ENCODE data around the gene ALCAM.

ALCAM gene

DNA sequence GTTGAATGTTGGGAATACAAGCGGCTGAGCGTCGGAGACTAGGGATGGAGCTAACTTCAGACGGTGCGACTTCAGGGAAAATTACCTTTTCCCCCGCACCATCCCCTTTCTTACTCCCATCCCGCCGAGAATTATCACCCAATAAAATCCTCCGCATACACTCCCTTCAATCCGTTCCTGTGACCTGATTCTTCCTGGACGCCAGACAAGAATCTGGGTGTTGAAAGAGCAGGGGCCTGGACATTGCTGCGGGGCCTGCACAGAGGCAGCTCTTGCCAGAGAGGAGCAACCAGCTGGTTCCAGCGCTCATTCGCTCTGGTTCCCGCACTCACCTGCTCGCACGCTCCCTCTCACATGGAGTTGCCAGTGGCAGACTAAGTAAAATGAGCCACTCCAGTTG lies 241.9 kb downstream of the ALCAM start:
- no peaks in the 10 kb centered on the region for H3K4me1 ChIP-seq (ENCODE audit: control insufficient read depth, insufficient read depth, low read length)
- H3K27me3 ChIP-seq (ENCODE audit: control insufficient read depth, insufficient read depth, low read length), result no peaks in the 10 kb centered on the region
- no peaks in the 10 kb centered on the region for H3K36me3 ChIP-seq (ENCODE audit: control insufficient read depth, insufficient read depth, low read length)
- no peak overlapping the region for H3K9ac ChIP-seq (ENCODE audit: low read length)
- H3K4me3 ChIP-seq (ENCODE audit: low read length), result no peak overlapping the region
- no peak overlapping the region for H3K27ac ChIP-seq (ENCODE audit: low read depth, low read length)

DNA sequence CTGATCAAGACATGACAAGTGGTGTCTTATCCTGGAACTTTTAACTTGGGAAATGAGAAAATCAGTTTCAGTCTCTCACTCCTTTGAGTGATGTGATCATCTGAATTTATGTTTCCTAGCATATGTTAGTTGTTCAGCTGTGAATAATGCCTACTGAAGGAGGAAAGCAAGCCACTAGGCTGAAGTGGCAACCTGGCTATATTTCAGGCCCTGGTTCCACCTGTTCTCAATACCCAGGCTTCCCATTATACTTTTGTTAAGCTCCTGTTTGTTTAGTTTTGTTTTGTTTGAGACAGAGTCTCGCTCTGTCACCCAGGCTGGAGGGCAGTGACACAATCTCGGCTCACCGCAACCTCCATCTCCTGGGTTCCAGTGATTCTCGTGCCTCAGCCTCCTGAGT lies 243.8 kb downstream of the ALCAM start:
- H3K27me3 ChIP-seq (ENCODE audit: control insufficient read depth, insufficient read depth, low read length), result no peaks in the 10 kb centered on the region
- H3K27ac ChIP-seq (ENCODE audit: low read depth, low read length), result no peak overlapping the region
- H3K4me1 ChIP-seq (ENCODE audit: control insufficient read depth, insufficient read depth, low read length), result no peaks in the 10 kb centered on the region
- H3K36me3 ChIP-seq (ENCODE audit: control insufficient read depth, insufficient read depth, low read length), result no peaks in the 10 kb centered on the region
- H3K4me3 ChIP-seq (ENCODE audit: low read length), result no peak overlapping the region
- H3K9ac ChIP-seq (ENCODE audit: low read length), result no peak overlapping the region

DNA sequence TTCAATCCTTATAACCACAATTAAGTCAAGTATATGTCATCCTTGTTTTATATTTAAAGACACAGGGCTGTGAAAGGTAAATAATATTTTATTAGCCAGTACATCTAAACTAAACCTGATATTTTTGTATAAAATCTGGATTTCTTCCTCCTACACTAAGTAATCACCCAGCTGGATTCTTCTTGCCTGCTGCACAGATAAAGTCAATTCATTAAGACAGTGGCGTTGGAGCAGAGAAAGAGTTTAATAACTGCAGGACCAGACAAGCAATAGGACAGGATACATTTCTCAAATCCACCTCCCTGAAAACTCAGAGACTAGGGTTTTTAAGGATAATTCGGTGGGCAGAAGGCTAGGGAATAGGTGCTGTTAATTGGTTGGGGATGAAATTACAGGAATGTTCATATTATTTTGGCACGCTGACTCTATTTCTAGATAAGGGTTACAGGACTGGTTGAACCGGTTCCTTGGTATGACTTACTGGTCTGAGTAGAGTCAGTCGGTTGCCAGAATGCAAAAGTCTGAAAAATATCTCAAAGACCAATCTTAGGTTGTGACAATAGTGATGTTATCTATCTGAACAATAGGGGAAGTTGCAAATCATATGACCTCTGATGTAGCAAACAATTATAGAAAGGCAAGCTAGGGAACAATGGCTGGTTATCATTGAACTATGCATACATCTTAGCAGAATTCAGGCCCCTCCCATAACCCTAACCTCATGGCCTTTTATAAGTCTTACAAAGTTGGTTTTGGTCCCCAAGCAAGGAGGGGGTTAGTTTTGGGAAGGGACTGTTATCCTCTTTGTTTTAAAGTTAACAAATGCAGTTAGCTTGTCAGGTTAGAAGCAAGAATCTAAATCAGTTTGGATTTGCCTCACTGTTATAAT lies 244.8 kb downstream of the ALCAM start:
- H3K4me1 ChIP-seq (ENCODE audit: control insufficient read depth, insufficient read depth, low read length), result no peaks in the 10 kb centered on the region
- no peak overlapping the region for H3K9ac ChIP-seq (ENCODE audit: low read length)
- no peak overlapping the region for H3K4me3 ChIP-seq (ENCODE audit: low read length)
- no peak overlapping the region for H3K27ac ChIP-seq (ENCODE audit: low read depth, low read length)
- H3K36me3 ChIP-seq (ENCODE audit: control insufficient read depth, insufficient read depth, low read length), result no peaks in the 10 kb centered on the region
- no peaks in the 10 kb centered on the region for H3K27me3 ChIP-seq (ENCODE audit: control insufficient read depth, insufficient read depth, low read length)

DNA sequence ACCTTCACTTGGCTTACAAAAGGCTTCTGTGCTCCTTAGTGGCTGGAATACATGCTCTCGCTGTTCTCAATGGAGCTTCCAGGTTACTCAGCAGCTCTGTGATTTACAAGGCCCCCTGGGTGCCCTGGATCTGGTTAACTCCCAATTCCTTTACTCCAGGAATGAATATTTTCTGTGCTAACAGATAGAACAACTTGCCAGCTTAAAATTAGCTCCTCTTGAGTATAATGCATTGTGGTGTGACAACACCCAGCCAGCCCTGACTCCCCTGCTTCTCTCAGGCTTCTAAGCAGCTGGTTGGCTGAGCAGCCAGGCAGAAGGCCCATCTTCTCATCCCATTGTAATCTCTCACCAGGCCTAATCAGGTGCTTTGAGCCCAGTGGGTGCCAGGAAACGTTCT lies 246.4 kb downstream of the ALCAM start:
- no peak overlapping the region for H3K27ac ChIP-seq (ENCODE audit: low read depth, low read length)
- H3K36me3 ChIP-seq (ENCODE audit: control insufficient read depth, insufficient read depth, low read length), result no peaks in the 10 kb centered on the region
- no peaks in the 10 kb centered on the region for H3K27me3 ChIP-seq (ENCODE audit: control insufficient read depth, insufficient read depth, low read length)
- H3K4me3 ChIP-seq (ENCODE audit: low read length), result no peak overlapping the region
- no peak overlapping the region for H3K9ac ChIP-seq (ENCODE audit: low read length)
- H3K4me1 ChIP-seq (ENCODE audit: control insufficient read depth, insufficient read depth, low read length), result no peaks in the 10 kb centered on the region

DNA sequence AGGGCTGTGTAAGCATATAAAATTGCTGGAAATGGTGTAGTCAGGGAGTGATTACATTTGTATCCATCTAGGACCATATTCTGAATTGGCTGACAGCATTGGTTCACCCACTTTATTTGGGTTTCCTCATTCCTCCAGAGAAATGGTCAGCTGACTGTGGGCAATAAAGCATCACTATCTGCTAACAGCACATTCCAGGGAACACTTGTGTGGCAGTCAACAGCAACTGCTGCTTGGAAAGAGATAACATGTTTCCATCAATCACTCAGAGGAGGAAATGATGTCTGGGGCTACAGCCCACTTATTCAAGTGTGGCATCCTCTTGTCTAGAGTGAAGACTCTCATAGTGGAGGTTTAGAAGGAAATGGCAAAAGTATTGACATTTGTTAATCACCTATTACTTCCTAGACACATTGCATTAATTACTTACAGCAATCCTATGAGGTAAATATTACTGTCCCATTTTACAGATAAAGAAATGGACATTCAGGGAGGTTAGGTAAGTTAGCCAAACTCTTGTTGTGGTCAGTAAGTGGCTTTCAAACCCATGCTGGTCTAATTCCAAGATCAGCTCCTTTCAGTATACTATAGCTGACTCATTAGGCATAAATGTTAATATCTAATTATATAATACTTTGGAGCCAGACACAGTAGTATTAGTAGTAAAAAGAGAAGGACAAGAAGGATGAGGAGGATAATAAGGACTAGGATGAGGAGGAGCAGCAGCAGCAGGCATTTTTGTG lies 247.8 kb downstream of the ALCAM start:
- H3K36me3 ChIP-seq (ENCODE audit: control insufficient read depth, insufficient read depth, low read length), result no peaks in the 10 kb centered on the region
- H3K4me1 ChIP-seq (ENCODE audit: control insufficient read depth, insufficient read depth, low read length), result no peaks in the 10 kb centered on the region
- no peak overlapping the region for H3K4me3 ChIP-seq (ENCODE audit: low read length)
- H3K9ac ChIP-seq (ENCODE audit: low read length), result no peak overlapping the region
- no peaks in the 10 kb centered on the region for H3K27me3 ChIP-seq (ENCODE audit: control insufficient read depth, insufficient read depth, low read length)
- no peak overlapping the region for H3K27ac ChIP-seq (ENCODE audit: low read depth, low read length)

DNA sequence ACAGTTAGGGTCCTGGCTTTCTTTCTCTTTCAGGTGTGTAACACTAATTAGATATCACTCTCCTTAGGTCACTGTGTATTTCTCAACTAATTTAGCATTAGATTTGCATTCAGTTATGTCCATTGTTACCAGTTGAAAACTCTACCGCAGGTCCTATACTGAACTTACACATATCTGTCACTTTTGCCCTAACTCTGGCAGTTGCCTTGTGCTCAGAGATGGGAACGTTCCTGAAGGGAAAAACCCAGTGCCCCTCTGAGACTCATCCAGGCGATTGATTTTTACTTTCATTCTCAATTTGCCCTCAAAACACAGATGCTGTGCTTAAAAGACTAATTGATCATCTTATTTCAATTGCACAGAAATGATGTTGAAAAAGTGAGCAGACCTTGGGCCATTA lies 249.1 kb downstream of the ALCAM start:
- no peaks in the 10 kb centered on the region for H3K4me1 ChIP-seq (ENCODE audit: control insufficient read depth, insufficient read depth, low read length)

DNA sequence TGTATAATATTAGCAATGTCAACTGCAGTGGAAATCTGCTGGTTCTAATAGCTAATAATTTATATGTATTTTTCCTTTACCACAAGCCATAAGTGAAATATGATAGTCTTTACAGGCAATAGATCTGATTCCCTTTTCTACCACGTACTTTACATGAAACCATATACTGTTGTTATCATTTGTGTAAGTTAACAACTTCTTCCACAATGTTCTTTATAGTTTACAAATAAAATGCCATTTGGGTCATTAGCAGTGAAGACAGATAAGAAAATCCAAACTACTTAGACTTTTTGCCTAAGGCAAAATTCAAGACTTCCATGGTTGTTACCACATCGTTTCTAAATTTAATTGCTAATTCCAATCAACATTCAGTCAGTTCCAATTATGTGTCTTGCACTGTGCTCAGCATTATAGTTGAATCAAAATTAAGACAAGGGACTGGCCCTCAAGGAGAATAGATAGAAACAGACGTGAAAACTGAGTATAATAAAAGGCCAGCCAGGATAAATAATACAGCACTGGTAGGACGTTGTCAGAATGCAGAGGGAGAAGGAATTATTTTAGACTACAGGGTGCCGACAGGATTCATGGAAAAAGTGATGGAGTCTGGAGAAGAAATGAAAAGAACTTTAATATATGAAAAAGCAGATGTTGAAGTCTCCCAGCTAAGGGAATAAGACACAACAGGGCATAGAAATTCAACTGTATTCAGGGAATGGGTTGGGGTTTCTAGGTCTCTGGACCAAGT lies 249.8 kb downstream of the ALCAM start:
- no peak overlapping the region for H3K4me3 ChIP-seq (ENCODE audit: low read length)
- H3K27ac ChIP-seq (ENCODE audit: low read depth, low read length), result no peak overlapping the region
- H3K9ac ChIP-seq (ENCODE audit: low read length), result no peak overlapping the region
- H3K4me1 ChIP-seq (ENCODE audit: control insufficient read depth, insufficient read depth, low read length), result no peaks in the 10 kb centered on the region
- no peaks in the 10 kb centered on the region for H3K27me3 ChIP-seq (ENCODE audit: control insufficient read depth, insufficient read depth, low read length)
- H3K36me3 ChIP-seq (ENCODE audit: control insufficient read depth, insufficient read depth, low read length), result no peaks in the 10 kb centered on the region

More for the DNA sequence above, 249.1 kb downstream of the ALCAM start:
- no peak overlapping the region for H3K4me3 ChIP-seq (ENCODE audit: low read length)
- H3K27me3 ChIP-seq (ENCODE audit: control insufficient read depth, insufficient read depth, low read length), result no peaks in the 10 kb centered on the region
- no peaks in the 10 kb centered on the region for H3K36me3 ChIP-seq (ENCODE audit: control insufficient read depth, insufficient read depth, low read length)
- no peak overlapping the region for H3K27ac ChIP-seq (ENCODE audit: low read depth, low read length)
- H3K9ac ChIP-seq (ENCODE audit: low read length), result no peak overlapping the region

DNA sequence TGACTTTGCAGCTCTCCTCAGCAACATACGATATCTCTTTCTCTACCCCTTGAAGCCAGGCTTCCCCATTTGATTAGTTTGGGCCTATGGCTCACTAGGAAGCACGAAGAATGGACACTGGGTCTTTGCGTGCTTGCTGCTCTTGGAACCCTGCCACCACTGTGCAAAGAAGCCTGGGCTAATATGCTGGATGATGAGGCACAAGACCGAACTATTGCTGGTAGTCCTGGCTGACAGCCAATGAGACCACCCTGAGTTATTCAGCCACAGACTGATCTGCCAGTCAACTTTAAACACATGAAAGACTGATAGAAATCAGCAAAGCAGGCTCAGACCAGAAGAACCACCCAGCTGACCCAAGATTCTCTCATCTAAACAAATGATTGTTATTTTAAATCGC lies 251.8 kb downstream of the ALCAM start:
- Histone ChIP-seq H3K27ac (ENCODE audit: low read depth, low read length) (no peak overlapping the region), H3K27me3 (ENCODE audit: control insufficient read depth, insufficient read depth, low read length) (no peaks in the 10 kb centered on the region), H3K9ac (ENCODE audit: low read length) (no peak overlapping the region), H3K4me1 (ENCODE audit: control insufficient read depth, insufficient read depth, low read length) (no peaks in the 10 kb centered on the region), H3K36me3 (ENCODE audit: control insufficient read depth, insufficient read depth, low read length) (no peaks in the 10 kb centered on the region), H3K4me3 (ENCODE audit: low read length) (no peak overlapping the region)

DNA sequence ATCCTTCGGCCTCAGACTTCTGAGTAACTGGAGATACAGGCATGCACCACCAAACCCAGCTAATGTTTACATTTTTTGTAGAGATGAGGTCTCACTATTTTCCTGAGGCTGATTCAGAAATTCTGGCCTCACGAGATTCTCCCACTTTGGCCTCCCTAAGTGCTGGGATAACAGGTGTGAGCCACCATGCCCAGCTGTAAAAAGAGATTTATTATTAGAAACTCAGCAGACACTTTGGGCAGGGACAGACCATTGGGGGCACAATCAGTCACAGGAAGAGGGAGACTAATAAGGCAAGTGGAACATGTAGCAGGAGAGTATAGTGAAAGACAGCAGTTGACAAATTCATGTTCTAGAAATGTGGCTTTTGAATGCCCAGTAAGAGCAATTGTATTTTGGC lies 252.9 kb downstream of the ALCAM start:
- no peaks in the 10 kb centered on the region for H3K36me3 ChIP-seq (ENCODE audit: control insufficient read depth, insufficient read depth, low read length)
- no peak overlapping the region for H3K4me3 ChIP-seq (ENCODE audit: low read length)
- no peaks in the 10 kb centered on the region for H3K4me1 ChIP-seq (ENCODE audit: control insufficient read depth, insufficient read depth, low read length)
- H3K9ac ChIP-seq (ENCODE audit: low read length), result no peak overlapping the region
- no peaks in the 10 kb centered on the region for H3K27me3 ChIP-seq (ENCODE audit: control insufficient read depth, insufficient read depth, low read length)
- H3K27ac ChIP-seq (ENCODE audit: low read depth, low read length), result no peak overlapping the region

DNA sequence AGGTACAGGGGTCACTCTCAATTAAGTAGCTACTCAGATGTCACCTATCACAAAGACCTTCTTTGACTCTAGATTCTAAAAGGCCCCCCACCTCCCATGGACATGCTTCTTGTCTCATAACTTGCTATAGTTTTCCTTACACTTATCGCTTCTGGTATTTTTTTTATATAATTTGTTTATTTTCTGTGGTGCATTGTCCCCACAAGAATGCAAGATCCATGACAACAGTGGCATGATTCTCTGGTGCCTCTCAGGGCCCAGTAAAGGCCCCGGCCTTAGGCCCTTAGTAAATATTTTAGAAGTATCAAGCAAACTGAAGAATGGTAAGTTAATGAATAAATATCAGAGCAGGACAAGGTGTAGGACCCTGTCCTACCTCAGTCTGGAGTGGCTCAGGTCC lies 253.5 kb downstream of the ALCAM start:
- H3K4me3 ChIP-seq (ENCODE audit: low read length), result no peak overlapping the region

DNA sequence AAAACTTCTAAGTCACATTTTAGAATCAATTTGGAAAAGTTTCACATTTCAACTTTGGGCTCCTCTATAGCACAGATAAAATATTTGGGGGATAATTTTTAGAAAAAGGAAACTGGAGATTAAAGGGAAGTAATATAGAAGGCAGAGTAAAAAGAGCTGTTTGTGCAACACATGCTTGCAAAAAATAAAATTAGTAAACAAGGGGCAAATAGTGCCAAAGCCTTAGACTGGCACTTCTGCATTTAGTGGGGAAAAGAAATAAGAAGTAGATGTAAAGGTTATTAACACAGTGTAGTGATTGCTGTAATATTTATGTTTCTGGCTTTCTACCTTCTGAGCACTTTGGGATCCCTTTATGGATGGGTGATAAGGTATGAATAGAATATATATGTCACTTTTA lies 255.5 kb downstream of the ALCAM start:
- H3K36me3 ChIP-seq (ENCODE audit: control insufficient read depth, insufficient read depth, low read length), result no peaks in the 10 kb centered on the region
- H3K27me3 ChIP-seq (ENCODE audit: control insufficient read depth, insufficient read depth, low read length), result no peaks in the 10 kb centered on the region
- no peaks in the 10 kb centered on the region for H3K4me1 ChIP-seq (ENCODE audit: control insufficient read depth, insufficient read depth, low read length)
- H3K9ac ChIP-seq (ENCODE audit: low read length), result no peak overlapping the region
- H3K4me3 ChIP-seq (ENCODE audit: low read length), result no peak overlapping the region
- no peak overlapping the region for H3K27ac ChIP-seq (ENCODE audit: low read depth, low read length)

More for the DNA sequence above, 253.5 kb downstream of the ALCAM start:
- Histone ChIP-seq H3K4me1 (ENCODE audit: control insufficient read depth, insufficient read depth, low read length) (no peaks in the 10 kb centered on the region), H3K27me3 (ENCODE audit: control insufficient read depth, insufficient read depth, low read length) (no peaks in the 10 kb centered on the region), H3K27ac (ENCODE audit: low read depth, low read length) (no peak overlapping the region), H3K36me3 (ENCODE audit: control insufficient read depth, insufficient read depth, low read length) (no peaks in the 10 kb centered on the region), H3K9ac (ENCODE audit: low read length) (no peak overlapping the region)
